Measurements from ENCODE around the gene SPATA31E1.

DNA sequence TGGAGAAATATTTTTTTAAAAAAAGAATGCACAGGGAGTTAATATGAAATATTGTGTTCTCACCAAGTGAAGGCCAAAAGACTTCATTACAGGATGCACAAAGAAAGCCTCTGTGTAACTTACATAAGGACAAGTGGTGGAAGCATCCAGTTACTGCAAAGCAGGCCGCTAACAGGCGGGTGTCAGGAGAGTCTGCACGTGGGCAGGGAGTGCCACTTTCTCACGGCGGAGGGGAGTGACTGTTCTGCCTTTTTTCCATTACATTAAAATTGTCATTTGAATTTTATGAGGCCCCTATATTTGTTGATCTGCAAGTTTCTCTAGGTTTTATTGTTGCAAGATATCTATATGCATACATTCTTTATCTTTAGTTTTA is 28.1 kb upstream of the SPATA31E1 start:
- TF ChIP-seq, protein P1, sequence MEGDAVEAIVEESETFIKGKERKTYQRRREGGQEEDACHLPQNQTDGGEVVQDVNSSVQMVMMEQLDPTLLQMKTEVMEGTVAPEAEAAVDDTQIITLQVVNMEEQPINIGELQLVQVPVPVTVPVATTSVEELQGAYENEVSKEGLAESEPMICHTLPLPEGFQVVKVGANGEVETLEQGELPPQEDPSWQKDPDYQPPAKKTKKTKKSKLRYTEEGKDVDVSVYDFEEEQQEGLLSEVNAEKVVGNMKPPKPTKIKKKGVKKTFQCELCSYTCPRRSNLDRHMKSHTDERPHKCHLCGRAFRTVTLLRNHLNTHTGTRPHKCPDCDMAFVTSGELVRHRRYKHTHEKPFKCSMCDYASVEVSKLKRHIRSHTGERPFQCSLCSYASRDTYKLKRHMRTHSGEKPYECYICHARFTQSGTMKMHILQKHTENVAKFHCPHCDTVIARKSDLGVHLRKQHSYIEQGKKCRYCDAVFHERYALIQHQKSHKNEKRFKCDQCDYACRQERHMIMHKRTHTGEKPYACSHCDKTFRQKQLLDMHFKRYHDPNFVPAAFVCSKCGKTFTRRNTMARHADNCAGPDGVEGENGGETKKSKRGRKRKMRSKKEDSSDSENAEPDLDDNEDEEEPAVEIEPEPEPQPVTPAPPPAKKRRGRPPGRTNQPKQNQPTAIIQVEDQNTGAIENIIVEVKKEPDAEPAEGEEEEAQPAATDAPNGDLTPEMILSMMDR (IDR thresholded peaks at IDR 0.05), result no peak
- no peak for TF ChIP-seq POLR2A (IDR thresholded peaks at IDR 0.05)
- TF ChIP-seq EP300 (IDR thresholded peaks at IDR 0.05), result no peak
